Germinal center (tissue), 1 donor: ENCODE measurements around the gene CNTF.
A peak's percentile ranks its signal among the peaks of the same experiment; 100 is the strongest.

Source experiments
- DNase-seq: peaks from one replicate; pipeline ENCODE4 v3.0.0; 2012; ENCODE audit warnings: mixed read lengths, low spot score

CNTF gene

DNA sequence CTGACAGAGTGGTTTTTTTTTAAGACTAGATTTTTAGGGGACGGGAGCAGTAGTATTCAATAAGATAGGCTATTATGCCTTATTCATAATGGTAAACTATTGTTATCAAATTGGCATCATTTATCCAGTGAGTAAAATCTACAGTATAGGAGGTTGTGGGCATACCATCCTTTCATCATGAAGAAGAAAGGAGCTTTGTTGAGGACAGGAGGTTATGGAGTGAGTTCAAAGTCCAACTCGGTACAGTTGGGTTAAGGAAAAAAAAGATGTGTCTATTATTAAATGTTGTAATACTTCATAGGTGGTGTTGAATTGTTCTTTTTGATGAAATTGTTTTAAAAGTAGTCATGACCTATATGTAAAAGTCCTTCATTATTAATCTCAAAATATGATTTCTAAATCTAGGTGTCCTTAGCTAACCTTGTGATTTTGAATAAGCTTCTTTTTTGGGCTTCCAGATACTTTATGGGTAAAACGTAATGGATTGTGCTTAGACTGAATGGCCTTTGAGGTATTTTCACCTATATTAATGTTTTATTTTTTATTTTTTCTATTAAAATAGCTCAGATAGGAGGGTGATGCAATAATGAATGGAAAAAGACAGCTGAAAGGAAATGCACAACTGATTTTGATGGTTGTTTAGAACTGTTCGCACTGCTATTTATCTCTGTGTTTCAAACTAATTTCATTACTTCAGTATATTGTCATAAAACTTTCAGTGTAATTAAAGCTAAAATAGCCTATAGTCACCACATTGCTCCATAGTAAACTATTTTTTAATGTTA, 15.3 kb upstream of the CNTF start:
- no peak for DNase-seq

- DNase-seq: no peak
Measured at GRCh38 chr11:58608331-58608730, 14.1 kb upstream of the CNTF start.

GRCh38 chr11:58609723-58610122, 12.7 kb upstream of the CNTF start:
- peak; percentile 17 for DNase-seq

DNA sequence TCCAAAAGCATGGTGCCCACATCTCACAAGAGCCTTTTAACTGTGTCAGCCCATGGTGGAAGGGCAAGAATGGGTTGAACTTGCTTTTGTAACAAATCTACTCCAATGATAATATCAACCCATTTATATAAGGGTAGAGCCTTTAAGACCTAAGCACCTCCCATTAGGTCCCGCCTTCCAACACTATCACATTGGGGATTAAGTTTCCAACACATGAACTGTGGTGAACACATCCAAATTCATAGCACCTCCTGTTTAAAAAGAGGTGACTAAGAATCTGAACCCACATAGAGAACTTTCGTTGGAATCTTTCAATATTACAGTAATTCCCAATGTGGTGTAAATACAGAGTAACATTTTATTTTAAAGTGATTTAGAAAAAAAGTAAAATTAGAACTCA, 9.2 kb upstream of the CNTF start:
- DNase-seq: no peak

- DNase-seq: no peak
Measured at GRCh38 chr11:58615559-58615958, 6.9 kb upstream of the CNTF start.

GRCh38 chr11:58616594-58616993, 5.9 kb upstream of the CNTF start:
- DNase-seq: no peak

DNA sequence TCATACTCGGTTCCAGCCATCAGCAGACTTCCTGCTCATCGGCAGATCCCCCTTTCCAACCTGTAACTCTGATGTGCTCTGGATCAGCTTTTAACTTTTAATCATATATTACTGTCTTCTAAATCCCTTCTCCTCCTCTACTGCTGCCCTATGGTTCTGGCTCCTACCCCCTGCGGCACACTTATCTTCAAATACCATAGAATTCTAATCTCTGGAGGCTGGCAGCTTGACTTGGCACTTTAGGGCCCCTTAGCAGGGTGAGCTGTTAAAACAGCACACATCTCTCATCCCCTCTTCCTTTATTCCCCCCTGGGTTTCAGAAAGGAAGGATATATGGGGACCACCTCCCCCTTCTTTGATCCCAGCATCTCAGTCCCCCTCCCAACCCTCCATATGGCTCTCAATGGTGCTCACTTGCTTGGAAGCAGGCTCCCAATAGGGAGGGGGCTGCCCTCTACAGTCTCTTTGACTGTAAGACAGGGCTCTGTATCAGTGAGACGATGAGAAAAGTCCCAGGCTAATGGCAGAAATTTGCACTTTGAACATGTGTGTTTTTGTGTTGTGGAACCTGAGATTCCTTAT, 4.4 kb upstream of the CNTF start:
- DNase-seq: no peak

DNA sequence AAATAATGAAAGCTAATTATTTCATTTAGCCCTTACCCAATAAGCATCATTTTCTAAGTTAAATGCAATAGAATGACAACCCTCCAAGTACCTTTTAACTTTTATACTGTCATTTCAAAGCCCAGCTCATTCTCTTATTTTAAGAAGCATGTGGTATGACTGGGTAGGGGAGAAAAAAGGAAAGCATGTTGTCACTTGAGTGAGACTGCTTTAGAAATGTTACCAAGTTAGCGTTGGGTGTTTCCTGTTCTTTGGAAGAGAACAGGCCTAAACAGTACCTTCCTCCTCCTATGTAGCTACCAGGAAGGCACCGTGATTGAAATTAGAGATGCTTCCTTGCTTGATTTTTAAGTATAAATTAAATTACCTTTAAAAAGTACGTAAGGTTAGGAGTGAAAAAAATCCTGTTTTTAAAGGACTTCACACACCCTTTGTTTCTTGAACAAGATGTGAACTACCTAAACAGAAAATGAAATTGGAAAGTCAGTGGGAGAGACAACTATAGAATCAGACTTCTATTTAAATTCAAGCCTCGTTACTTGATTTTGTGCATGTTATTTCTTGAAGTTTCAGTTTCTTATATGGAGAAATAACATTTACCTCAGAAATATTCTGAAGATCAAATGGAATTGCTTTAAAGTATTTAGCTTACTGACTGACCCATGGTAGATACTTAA, 741 bp upstream of the CNTF start:
- DNase-seq: no peak

DNA sequence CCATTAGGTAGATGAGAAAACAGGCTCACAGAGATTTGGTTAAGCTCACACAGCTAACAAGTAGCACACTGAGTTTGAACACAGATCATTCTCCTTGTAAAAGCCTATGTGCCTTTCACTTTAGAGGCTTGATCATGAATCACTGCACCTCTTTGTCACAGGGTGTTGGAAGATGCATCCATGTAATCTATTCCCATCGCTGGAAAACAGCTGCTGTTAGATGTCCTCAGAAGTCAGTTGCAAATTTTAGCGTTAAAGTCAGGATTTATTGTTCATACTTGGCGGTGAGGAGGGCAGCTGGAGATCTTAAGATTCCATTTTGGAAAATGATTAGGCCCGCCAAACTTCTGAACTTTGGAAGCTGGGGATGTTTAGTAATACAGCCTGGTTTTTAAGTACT, 2.6 kb downstream of the CNTF start:
- DNase-seq: no peak

GRCh38 chr11:58625826-58626460, 3.5 kb downstream of the CNTF start:
- no peak for DNase-seq

- DNase-seq: no peak
Measured at GRCh38 chr11:58626934-58627483, 4.5 kb downstream of the CNTF start.

- no peak for DNase-seq
Measured at GRCh38 chr11:58628446-58628845, 6.0 kb downstream of the CNTF start.

GRCh38 chr11:58629857-58630256, 7.4 kb downstream of the CNTF start:
- DNase-seq: peak; percentile 40

- DNase-seq: no peak
Measured at GRCh38 chr11:58631378-58631777, 8.9 kb downstream of the CNTF start.

DNA sequence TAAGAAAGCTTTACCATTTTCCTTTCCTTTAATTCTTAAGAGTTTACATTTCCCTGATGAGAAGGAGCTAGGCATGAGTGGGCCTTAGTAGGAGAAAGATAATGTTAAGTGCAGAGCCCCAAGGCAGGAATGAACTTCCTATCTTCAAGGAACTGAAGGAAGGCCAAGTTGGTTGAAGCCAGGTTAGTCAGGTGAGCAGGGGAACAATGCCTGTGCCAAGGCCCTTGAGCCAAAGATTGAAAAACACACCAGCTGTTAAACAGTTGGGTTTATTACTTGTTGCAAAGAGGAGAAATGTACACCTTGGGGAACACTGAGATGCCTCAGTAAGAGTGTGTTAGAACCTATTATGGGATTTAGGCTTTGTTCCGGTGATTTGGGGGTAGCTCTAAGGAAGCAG, 10.0 kb downstream of the CNTF start:
- no peak for DNase-seq

DNA sequence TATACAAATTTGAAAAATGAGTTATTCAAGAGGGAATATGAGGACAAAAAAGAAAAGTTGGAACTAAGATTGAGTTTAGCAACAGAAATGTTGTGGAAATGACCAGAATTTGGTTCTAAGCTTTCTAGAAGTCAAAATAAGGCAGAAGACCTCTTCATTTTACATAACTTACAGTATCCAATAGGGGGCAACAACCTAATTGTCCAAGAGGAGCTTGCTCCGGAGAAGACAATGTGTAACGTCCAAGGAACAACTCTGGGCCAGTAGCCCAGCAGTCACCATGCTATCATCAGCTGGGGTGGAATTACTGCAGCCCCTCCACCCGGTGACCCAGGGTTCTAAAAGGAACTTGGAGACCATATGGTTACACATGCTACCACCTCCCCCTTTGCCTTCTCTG, 14.1 kb downstream of the CNTF start:
- DNase-seq: no peak

- DNase-seq: no peak
Measured at GRCh38 chr11:58637371-58637770, 14.9 kb downstream of the CNTF start.

DNA sequence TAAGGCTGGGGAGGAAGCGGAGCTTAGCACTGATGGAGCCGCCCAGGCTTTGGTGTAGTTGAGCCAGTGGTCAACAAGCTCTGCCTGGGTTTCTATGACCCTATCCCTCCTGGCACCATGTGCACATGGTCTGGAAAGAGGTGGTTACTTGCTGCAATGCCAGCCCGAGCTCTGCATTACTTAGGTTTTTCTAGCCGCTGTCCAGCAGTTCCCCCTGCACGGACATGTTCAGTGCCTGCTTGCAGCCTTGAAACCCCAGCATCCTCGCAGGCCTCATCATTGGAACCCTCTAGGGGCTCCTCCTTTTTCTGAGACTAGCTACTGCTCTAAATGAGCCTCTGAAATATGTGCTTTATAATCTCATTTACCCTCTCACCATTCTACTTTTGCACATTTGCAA, 16.6 kb downstream of the CNTF start:
- DNase-seq: no peak

DNA sequence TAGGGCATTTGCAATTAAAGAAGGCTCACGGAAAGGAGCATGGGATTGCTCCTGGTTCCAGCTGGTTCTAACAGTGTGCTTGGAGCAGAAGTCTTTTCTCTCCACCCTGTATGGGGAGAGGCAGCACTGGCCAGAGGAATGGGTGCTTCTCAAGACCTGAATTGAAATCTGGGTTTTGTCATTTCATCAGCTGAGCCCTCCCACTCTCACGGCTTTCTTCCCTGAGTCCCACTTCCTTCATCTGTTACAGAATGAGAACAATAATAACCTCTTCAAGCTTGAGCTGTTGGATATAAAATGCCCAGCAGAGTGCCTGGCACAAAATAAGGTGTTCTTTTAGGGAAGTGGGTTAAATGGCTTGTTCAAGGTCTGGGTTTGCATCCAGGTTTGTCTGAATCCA, 17.2 kb downstream of the CNTF start:
- DNase-seq: no peak

- DNase-seq: no peak
Measured at GRCh38 chr11:58640386-58641023, 18.0 kb downstream of the CNTF start.

DNA sequence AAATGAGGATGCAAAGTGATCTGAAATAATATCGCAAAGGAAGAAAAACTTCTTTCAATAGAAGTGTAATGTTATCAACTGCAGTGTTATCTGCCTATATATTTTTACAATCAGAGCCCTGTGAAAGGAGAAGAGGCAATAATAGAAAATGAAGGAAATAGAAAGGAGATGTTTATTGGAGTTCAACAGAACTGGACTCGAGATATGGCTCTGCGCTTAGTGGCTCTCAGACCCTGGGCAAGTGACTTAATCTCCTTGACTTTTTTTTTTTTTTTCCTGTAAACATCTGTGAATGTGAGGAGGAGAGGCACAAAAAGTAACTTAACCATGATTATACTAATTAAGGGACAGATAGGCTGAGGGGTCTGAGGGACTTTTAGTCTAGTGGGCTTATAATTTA, 18.9 kb downstream of the CNTF start:
- no peak for DNase-seq
